Dermis microvascular lymphatic vessel endothelial cell (primary cell): Measurements from ENCODE around the gene PGLYRP3. TPM values are rescaled to one million over a fixed set of nuclear protein-coding genes. Genes with fewer than 3 reads are reported as not detected.

Experiments used
- DNase-seq, 2 donors: peaks; one replicate each; pipeline versions ENCODE4 v3.0.0 to v3.0.0-alpha.2; 2010; ENCODE audit warnings: low read depth in 2 of 2
- total RNA-seq: library from RNA; depleted of rRNA; stranded (reverse); fragments of >200 nt; gene quantifications from 2 replicates; pipeline ENCODE4 v1.2.1, GENCODE V29; 2014

Gene PGLYRP3
- total RNA-seq = not detected in 2 replicates

GRCh38 chr1:153312570-153313186, at the start of gene PGLYRP3:
PGLYRP3 (minus strand) TSS chr1:153312952; CDS start chr1:153310665, 2,287 bp downstream.
- DNase-seq = no peak

GRCh38 chr1:153362187-153362775, 49.5 kb upstream of the PGLYRP3 start:
- DNase-seq = no peak

DNA sequence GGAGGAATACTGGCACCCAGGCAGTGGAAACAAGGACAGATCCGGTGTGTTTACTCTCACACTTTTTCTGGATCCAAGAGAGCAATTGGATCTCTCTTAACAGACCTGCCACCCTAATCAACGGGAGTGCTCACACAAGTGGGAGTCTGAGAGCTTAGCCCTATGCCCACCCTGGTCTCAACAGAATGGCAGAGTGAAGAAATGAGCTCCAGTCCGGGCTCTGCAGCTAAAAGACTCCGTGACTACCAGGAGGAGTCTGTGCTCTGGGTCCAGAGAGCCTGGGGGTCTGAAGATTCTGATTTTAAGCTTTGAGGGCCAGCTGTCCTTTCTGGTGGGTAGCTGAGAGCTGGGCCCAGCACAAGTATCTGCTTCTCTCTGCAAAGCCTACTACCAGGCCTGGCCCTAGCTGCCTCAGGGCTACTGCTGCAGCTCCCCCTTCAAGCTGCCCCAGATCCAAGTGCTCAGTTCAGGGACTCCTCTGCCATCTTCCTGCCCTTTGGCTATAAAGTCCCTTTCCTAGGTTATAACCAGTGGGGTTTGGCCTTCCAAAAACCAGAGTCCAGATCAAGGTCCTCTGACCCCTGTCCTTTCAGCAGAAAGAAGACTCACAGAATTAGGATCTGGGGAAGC, 48.8 kb upstream of the PGLYRP3 start:
- DNase-seq = no peak

- no peak for DNase-seq
These were observed 48.1 kb upstream of the PGLYRP3 start for GRCh38 chr1:153360592-153361479.

- no peak for DNase-seq
These were observed 47.4 kb upstream of the PGLYRP3 start for GRCh38 chr1:153360190-153360589.

DNA sequence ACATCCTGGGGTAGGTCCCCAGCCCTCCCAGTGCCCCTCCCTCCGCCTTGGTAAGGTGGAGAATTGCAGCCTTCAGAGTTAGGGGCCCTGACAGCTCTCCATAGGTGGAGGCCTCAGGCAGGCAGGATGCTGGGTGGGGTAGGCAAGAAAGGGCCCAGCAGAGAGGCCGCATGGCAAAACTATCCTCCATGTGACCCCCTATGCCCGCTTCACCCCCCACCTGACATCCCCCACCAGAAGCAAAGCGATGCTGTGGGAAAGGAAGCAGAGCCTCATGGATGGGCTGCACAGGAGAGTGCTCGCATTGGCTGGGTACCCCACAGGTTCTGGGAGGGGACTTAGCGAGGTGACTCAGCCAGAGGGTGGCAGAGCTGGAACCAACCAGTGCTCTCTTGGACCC, 46.5 kb upstream of the PGLYRP3 start:
- no peak for DNase-seq

DNA sequence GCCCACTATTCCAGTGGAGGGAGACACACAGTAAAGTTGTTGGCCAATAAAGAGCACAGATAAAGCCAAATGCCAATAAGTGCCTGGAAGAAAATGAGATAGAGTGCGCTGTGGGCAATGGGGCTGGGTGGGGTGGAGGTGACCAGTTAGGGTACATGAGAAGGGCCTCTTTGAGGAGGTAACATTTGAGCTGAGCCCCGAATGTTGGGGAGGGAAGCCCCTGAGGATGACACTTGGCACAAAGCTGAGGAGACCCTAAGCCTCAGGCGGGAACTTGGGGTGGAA, 45.9 kb upstream of the PGLYRP3 start:
- DNase-seq = no peak

DNA sequence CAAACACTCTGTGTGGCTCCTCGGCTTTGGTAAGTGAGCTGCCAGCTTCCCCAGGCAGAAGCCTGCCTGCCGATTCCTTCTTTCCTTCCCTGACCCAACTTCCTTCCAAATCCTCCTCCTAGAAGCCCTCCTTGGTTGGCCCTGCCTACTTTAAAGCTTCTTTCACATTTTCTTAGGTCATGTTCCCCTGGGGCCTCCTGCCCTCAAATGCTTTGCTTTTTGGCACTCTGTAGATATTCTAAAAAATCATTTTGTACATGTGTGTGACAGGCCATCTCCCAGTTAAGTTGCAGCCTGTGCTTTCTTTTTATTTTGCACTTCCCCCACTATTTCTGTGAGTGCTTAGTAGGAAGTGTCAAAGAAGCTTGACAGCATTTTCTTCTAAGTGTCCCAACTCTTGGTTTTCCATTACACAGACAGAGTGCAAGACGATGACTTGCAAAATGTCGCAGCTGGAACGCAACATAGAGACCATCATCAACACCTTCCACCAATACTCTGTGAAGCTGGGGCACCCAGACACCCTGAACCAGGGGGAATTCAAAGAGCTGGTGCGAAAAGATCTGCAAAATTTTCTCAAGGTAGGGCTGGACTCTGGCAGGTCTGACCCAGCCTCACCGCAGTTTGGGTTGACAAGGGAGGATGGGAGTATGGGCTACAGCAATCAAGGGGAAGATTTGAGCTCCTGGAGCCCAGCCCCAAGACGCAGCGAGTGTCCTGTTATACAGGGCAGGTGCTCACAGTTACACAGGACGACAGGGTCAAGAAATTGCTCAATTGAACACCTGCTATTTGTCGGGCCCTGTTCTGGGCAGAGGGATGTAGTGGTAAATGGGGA, 45.3 kb upstream of the PGLYRP3 start, which contains the start of gene S100A9:
Gene S100A9 (plus strand): TSS at position 2 of the 838 bp plus-strand sequence. CDS start 430 bp downstream, at position 432.
- DNase-seq = no peak

DNA sequence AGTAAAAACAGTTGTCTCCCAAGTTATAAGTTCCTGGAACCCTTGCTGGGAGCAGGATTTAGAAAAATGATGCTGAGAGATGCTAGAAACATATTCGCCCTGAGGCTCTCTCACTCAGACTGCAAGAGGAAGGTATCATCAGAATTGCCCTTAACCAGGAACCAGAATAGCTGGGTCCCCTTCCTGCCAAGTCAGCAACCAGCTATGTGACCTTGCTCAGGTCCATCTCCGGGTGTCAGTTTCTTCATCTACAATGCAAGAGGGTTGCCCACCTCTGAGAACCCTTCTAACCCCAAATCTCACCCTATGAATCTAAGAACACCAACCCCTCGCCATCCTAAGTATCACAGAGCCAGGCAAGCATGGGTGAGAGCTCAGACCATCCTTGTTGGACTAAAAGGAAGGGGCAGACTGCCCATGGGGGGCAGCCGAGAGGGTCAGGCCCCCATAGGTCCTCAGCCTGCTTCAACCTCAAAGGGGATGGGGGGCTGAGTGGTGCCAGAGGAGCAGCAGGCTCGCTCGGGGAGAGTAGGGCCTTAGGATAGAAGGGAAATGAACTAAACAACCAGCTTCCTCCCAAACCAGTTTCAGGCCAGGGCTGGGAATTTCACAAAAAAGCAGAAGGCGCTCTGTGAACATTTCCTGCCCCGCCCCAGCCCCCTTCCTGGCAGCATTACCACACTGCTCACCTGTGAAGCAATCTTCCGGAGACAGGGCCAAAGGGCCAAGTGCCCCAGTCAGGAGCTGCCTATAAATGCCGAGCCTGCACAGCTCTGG, 44.5 kb upstream of the PGLYRP3 start:
- DNase-seq = no peak

DNA sequence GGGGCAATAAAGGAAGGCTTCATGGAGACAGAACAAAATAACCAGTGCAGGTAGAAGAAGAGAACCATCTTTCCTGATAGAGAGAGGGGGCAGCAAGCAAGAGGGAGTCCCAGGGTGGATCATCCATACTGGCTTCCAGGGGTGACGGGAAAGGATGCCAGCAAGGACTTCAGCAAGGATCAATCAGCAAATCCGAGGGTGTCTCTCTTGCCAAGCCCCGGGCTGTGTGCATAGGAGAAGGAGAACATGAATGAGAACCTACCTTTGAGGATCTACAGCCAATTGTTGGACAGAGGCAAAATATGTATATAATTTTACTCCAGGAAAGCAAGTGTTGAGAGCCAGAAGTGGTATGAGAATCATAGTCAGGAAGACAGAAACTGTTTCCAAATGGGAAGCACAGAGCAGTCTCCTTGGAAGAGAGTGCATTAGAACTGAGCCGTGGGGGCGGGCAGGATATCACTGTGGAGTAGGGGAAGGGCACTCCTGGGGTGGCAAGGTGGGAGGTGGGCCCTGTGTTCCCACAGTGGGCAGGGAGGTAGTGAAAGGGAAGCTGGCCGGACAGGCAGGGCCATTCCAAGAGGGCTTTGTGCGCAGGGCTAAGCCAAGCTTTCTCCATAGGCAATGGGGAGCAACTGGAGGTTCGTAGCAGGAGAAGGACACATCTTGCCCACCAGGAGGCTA, 43.8 kb upstream of the PGLYRP3 start:
- DNase-seq = no peak

GRCh38 chr1:153355445-153356071, 42.8 kb upstream of the PGLYRP3 start:
- peak; percentile 40 to 51 for DNase-seq

DNA sequence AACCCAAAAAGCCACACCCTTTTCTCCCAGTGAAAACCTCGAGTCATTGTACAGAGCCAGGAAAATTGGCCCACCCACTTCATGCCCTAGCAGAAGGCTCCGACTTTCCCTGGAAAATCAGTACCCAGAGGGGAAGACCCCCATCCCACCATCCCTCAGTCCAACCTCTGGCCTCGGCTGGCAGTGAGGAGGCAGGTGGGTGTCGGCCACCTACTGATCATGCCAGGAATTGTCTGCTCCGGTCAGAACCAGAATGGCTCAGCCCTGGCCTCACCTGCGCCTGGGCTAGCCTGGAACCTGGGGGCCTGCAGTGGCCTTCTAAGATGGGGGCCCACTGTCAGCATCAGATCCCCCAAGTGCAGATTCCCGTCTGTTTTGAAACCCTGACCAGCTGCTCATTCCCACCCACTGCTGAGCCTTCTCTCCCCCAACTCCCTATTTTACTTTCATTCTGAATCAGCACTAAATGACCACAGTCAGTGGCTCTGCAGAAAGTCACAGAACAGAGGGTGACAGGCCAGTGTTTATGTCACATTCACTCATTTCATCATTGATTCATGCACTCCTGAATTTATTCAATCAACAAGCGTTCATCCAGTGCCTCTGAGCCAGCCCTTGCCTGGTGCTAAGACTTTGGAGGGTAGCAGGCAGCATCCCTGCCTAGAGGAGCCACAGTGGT, 41.9 kb upstream of the PGLYRP3 start:
- no peak for DNase-seq

- DNase-seq = peak in 1 of 2 donors; percentile 3
These were observed 40.6 kb upstream of the PGLYRP3 start for GRCh38 chr1:153353226-153353947.

- peak; percentile 40 to 72 for DNase-seq
These were observed 39.8 kb upstream of the PGLYRP3 start for GRCh38 chr1:153352523-153352922.

- DNase-seq = no peak
These were observed 37.7 kb upstream of the PGLYRP3 start for GRCh38 chr1:153350321-153350957.

DNA sequence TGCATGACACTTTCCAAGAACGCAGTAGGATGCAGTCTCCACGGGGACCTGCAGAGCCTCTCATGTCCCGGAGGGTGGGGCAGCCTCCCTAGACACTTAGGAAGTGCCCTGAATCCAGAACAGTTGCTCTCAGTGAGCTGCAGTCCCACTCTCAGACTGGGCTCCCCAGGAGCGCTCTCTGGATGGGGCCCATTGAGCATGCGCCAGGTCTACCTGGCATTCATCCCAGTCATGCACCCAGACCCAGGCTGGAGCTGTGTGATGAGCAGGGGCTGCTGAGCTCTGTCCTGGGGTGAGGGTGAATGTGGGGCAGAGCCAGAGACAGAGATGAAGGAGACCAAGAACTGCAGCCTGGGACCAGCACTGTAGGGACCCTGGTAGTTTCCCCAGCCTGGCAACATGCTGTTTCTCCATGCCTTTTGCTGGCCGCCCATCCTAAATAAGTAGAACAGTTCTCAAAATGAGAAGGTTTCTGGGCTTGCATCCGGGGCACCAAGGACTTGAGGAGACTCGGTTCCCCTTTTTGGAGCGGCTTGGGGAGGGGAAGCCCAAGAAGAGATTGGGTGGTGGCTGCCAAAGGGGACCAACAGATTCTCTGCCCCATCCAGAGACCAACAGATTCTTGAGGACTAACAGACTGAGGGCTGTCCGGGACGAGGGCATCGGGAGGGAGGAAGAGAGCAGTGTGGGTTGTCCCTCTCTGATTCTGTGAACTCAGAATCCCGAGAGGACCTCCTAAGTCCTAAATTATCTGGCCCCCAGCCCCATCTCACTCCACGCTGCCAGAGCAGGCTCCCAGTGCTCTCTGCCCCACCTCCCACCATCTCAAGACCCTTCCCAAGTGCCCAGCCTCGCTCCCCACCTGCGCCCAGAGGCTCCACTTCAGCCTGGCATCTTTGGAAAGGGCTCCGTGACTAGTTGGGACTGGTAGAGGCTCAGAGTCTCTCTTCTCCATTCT, 36.9 kb upstream of the PGLYRP3 start:
- no peak for DNase-seq
